B cell (primary cell): ENCODE measurements around the gene KRTAP4-5. TPM values are rescaled to one million over a fixed set of nuclear protein-coding genes. Genes with fewer than 3 reads are reported as not detected.

Experiments used
- ATAC-seq: fragments of 200-7000 bp; cut with Tn5 transposase; one replicate; pipeline ENCODE4 v1.10.0; 2021; ENCODE audit warnings: low read depth, mild to moderate bottlenecking, moderate number of reproducible peaks, moderate library complexity
- CTCF ChIA-PET: fragments of 350-600 bp; sonication (Branson Sonifier 250); formaldehyde crosslinking; loops from one replicate; lab custom pipeline; 2021; ENCODE audit warnings: antibody characterized with exemption, inconsistent platforms; lab: Charles Lee
- POLR2A ChIA-PET: fragments of 350-600 bp; sonication (Branson Sonifier 250); formaldehyde crosslinking; loops from one replicate; lab custom pipeline; 2021; ENCODE audit warnings: antibody characterized with exemption; lab: Charles Lee
- DNase-seq: peaks from one replicate; pipeline ENCODE4 v3.0.0; 2013
- H2AFZ ChIP-seq: 2 replicates; pipeline ENCODE4 v1.6.1; 2012; ENCODE audit warnings: mild to moderate bottlenecking, low read depth, low read length; ENCODE audit not compliant: insufficient read depth, poor library complexity, severe bottlenecking
- H3K27ac ChIP-seq, 2 donors: 1 replicate in 1 of 2; 2 replicates in 1 of 2; pipeline ENCODE4 v1.5.1; 2012 to 2013; ENCODE audit warnings: low read length in 2 of 2, mild to moderate bottlenecking in 2 of 2, moderate library complexity in 1 of 2
- H3K27me3 ChIP-seq, 4 experiments: fragments of 200-600 bp in 1 of 4; sonication (generic) in 1 of 4; replicated peaks in 1 of 4; 1 replicate in 2 of 4; 2 replicates in 2 of 4; pipeline versions ENCODE4 v1.6.1 to v1.7.0; 2013 to 2016; ENCODE audit warnings: low read length in 3 of 4, mild to moderate bottlenecking in 2 of 4, mixed read lengths in 1 of 4, moderate library complexity in 1 of 4; ENCODE audit not compliant: insufficient read depth in 4 of 4, control insufficient read depth in 3 of 4; ENCODE audit errors: control extremely low read depth in 1 of 4
- H3K36me3 ChIP-seq, 2 experiments: replicated peaks in 1 of 2; 1 replicate in 1 of 2; 2 replicates in 1 of 2; pipeline versions ENCODE4 v1.6.1 to v1.7.1; 2013; ENCODE audit warnings: low read length in 1 of 2; ENCODE audit not compliant: insufficient read depth in 2 of 2, control insufficient read depth in 1 of 2; ENCODE audit errors: control extremely low read depth in 1 of 2, extremely low read depth in 1 of 2
- H3K4me1 ChIP-seq, 2 donors: fragments of 200-600 bp in 1 of 2; sonication (generic) in 1 of 2; 1 replicate in 1 of 2; 2 replicates in 1 of 2; pipeline versions ENCODE4 v1.5.1 to v1.6.1; 2013 to 2017; ENCODE audit warnings: low read length in 2 of 2; ENCODE audit not compliant: control insufficient read depth in 2 of 2, insufficient read depth in 2 of 2
- H3K4me2 ChIP-seq: replicated peaks from 2 replicates; pipeline ENCODE3; 2012; ENCODE audit warnings: mild to moderate bottlenecking, low read depth, low read length; ENCODE audit not compliant: poor library complexity, severe bottlenecking
- H3K4me3 ChIP-seq, 5 experiments: fragments of 200-600 bp in 1 of 5; sonication (generic) in 1 of 5; 1 replicate in 3 of 5; 2 replicates in 2 of 5; pipeline versions ENCODE4 v1.5.1 to v1.7.0; 2011 to 2016; ENCODE audit warnings: low read length in 4 of 5, mild to moderate bottlenecking in 4 of 5, low read depth in 2 of 5, control low read depth in 1 of 5, moderate library complexity in 1 of 5; ENCODE audit not compliant: insufficient read depth in 1 of 5; ENCODE audit errors: control extremely low read depth in 1 of 5, extremely low read depth in 1 of 5
- H3K79me2 ChIP-seq: fragments of 200-600 bp; sonication (generic); one replicate; pipeline ENCODE4 v1.6.0; 2016; ENCODE audit warnings: low read length; ENCODE audit not compliant: control insufficient read depth, insufficient read depth
- H3K9ac ChIP-seq: fragments of 200-600 bp; sonication (generic); 2 replicates; pipeline ENCODE4 v1.6.1; 2017; ENCODE audit warnings: mild to moderate bottlenecking, low read length, moderate library complexity
- H3K9me3 ChIP-seq, 3 donors: one replicate each; pipeline versions ENCODE4 v1.6.1 to v1.7.1; 2013; ENCODE audit warnings: low read length in 2 of 3; ENCODE audit not compliant: control insufficient read depth in 2 of 3, insufficient read depth in 1 of 3; ENCODE audit errors: control extremely low read depth in 1 of 3
- H4K20me1 ChIP-seq: 2 replicates; pipeline ENCODE4 v1.6.0; 2012; ENCODE audit warnings: mild to moderate bottlenecking, low read length; ENCODE audit not compliant: insufficient read depth, control insufficient read depth, poor library complexity, severe bottlenecking
- H3K27ac Mint-ChIP-seq: one replicate; pipeline ENCODE4 v1.8.0; 2021; ENCODE audit warnings: mixed read lengths
- H3K27me3 Mint-ChIP-seq: one replicate; pipeline ENCODE4 v1.8.0; 2021; ENCODE audit warnings: mixed read lengths
- H3K4me1 Mint-ChIP-seq: one replicate; pipeline ENCODE4 v1.8.0; 2021; ENCODE audit warnings: mixed read lengths
- H3K4me3 Mint-ChIP-seq: one replicate; pipeline ENCODE4 v1.8.0; 2021; ENCODE audit warnings: mixed read lengths
- H3K9me3 Mint-ChIP-seq: one replicate; pipeline ENCODE4 v1.8.0; 2022; ENCODE audit warnings: mixed read lengths; ENCODE audit not compliant: insufficient read depth
- CTCF ChIP-seq: fragments of 200-600 bp; IDR thresholded peaks from one replicate; pipeline ENCODE4 v1.8.0; 2022; ENCODE audit warnings: antibody characterized with exemption, mild to moderate bottlenecking
- EZH2 ChIP-seq: IDR thresholded peaks from 2 replicates; pipeline ENCODE4 v1.6.1; 2012; ENCODE audit warnings: borderline replicate concordance, low read depth, mild to moderate bottlenecking, moderate library complexity, low read length; ENCODE audit not compliant: insufficient read depth, poor library complexity, severe bottlenecking
- WGBS: methylation state at CpG from one replicate; pipeline ENCODE4 v1.1.5; 2013; ENCODE audit warnings: missing lambda C conversion rate; ENCODE audit not compliant: insufficient coverage; 5-methylcytosine and 5-hydroxymethylcytosine counted together
- intact Hi-C: fragments of 100-400 bp; cut with micrococcal nuclease; formaldehyde crosslinking; loops from one replicate; pipeline ENCODE4 v1.10.0; 2022
- polyA minus RNA-seq: library from RNA; depleted of rRNA, polyadenylated mRNA; stranded (reverse); fragments of >200 nt; gene quantifications from 2 replicates; pipeline ENCODE4 v1.2.3, GENCODE V29; 2012
- polyA plus RNA-seq: library from polyadenylated mRNA; depleted of rRNA; stranded (reverse); fragments of >200 nt; gene quantifications from 2 replicates; pipeline ENCODE4 v1.2.3, GENCODE V29; 2012
- total RNA-seq, 2 donors: library from RNA; stranded (reverse); fragments of 120-200 nt in 1 of 2; gene quantifications; 1 replicate in 1 of 2; 2 replicates in 1 of 2; pipeline versions ENCODE4 v1.2.3 to v1.2.4, GENCODE V29; 2013 to 2022

The KRTAP4-5 gene
- total RNA-seq (not detected in 2 replicates), polyA plus RNA-seq (not detected in 2 replicates), polyA minus RNA-seq (not detected in 2 replicates)
- not detected for total RNA-seq (2013)

DNA sequence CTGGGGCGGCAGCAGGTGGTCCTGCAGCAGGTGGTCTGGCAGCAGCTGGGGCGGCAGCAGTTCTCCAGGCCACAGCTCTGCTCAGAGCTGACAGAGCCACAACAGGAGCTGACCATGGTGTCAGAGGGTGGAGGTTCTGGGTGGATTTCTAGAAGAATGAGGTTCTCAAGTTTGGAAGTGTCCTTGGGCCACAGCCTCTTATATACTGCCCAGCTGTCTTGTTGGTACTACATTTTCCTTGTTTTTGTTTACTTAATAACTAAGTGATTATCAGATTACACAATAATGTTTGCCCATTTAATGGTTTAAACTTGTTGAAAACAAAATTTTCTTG lies at the start of gene KRTAP4-5:
KRTAP4-5 (minus strand) TSS at position 174 of the 334 bp plus-strand sequence; CDS start at position 116, 58 bp downstream.
- ATAC-seq (no peak), DNase-seq (no peak)
- no peaks in the 10 kb centered on the region for H4K20me1 ChIP-seq
- H3K4me2 ChIP-seq: no peak within 1 kb of the TSS
- 92% methylated on average over 2 of the region's 2 CpGs for WGBS
- no peak within 1 kb of the TSS for H3K27ac ChIP-seq
- H3K4me3 ChIP-seq: no peak within 1 kb of the TSS
- ChIA-PET POLR2A (no interaction called here), CTCF (no interaction called here)
- no peaks in the 10 kb centered on the region for H3K36me3 ChIP-seq
- Mint-ChIP-seq H3K27ac (no peak within 1 kb of the TSS), H3K9me3 (no peaks in the 10 kb centered on the region), H3K4me1 (no peaks in the 10 kb centered on the region), H3K27me3 (peaks cover 8% of the 10 kb centered on the region), H3K4me3 (no peak within 1 kb of the TSS)
- no peaks in the 10 kb centered on the region for H3K79me2 ChIP-seq
- no peak within 1 kb of the TSS for H3K9ac ChIP-seq
- no peak within 1 kb of the TSS for H2AFZ ChIP-seq
- no peaks in the 10 kb centered on the region for H3K9me3 ChIP-seq
- no peaks in the 10 kb centered on the region for H3K4me1 ChIP-seq
- H3K27me3 ChIP-seq: no peaks in the 10 kb centered on the region
- intact Hi-C loops: no loop called here
- TF ChIP-seq EZH2 (no peak), CTCF (no peak)

DNA sequence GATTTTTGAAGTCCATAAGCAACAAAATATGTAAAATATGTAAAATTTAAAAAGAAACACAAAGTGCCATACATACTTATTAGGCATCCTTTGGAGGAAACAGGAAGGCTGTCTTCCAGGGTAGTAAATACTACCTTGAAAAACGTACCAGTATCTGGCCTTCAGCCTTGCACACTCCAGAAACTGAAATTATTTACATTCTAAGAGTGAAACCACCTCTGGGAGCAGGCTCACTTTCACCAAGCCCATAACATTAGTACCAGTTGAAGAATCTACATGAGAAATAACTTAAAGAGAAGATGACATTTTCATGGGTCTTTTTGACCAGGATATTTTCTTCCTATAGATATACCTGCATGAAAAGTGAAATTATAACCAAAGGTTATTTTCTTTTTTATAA lies 46.4 kb upstream of the KRTAP4-5 start:
- Mint-ChIP-seq H3K9me3 (peaks cover 5% of the 10 kb centered on the region), H3K4me1 (no peaks in the 10 kb centered on the region), H3K4me3 (no peak overlapping the region), H3K27me3 (peaks cover 21% of the 10 kb centered on the region), H3K27ac (no peak overlapping the region)
- no peak for DNase-seq
- H2AFZ ChIP-seq: no peak overlapping the region
- H3K4me3 ChIP-seq: no peak overlapping the region
- H4K20me1 ChIP-seq: no peaks in the 10 kb centered on the region
- no peaks in the 10 kb centered on the region for H3K27me3 ChIP-seq
- no peak overlapping the region for H3K9ac ChIP-seq
- no peak for ATAC-seq
- WGBS: no CpG with 5 or more reads among the region's 1 CpG
- no peak overlapping the region for H3K27ac ChIP-seq
- no peaks in the 10 kb centered on the region for H3K79me2 ChIP-seq
- no peaks in the 10 kb centered on the region for H3K9me3 ChIP-seq
- CTCF ChIA-PET: interaction anchor here (0.7 kb wide), 1 partner anchor 50 kb away, joined by 5 read pairs; no protein-coding TSS in a partner anchor
- H3K36me3 ChIP-seq: no peaks in the 10 kb centered on the region
- H3K4me1 ChIP-seq: no peaks in the 10 kb centered on the region
- no peak overlapping the region for H3K4me2 ChIP-seq
- POLR2A ChIA-PET: no interaction called here
- TF ChIP-seq CTCF (no peak), EZH2 (no peak)
- intact Hi-C loops: loop anchor here (10.0 kb wide), 1 partner anchor 231 kb away; the partner anchor contains the start of gene KRT39
